GM18520 (cell line): ENCODE measurements around the gene MYH10.

Experiments
- ATAC-seq: cut with Tn5 transposase; IDR thresholded peaks from one replicate; pipeline ENCODE4 v1.9.1; 2021; ENCODE audit not compliant: unreplicated experiment

The MYH10 gene

GRCh38 chr17:8610558-8610957, 20.0 kb downstream of the MYH10 start:
- ATAC-seq = no peak

GRCh38 chr17:8609910-8610309, 20.6 kb downstream of the MYH10 start:
- ATAC-seq = no peak

GRCh38 chr17:8608001-8608400, 22.5 kb downstream of the MYH10 start:
- no peak for ATAC-seq

DNA sequence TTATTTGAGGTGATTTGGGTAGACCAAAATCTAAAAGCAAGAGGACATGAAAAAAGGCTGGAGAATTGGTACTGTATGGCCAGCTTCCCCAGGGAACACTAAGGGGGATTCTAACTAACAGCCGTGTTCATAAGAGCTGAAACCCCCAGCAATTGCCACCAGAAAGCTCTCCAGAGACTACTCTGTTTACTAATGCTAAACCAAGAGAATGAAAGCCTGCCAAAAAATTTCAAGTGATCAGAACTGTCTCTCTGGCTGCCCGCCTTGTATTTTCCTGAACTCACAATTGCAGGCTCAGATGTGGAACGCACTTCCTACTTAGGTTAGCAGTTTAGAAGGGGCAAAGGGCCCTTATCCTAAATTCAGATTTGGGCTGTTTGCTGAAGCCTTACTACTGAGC, 24.1 kb downstream of the MYH10 start:
- no peak for ATAC-seq

DNA sequence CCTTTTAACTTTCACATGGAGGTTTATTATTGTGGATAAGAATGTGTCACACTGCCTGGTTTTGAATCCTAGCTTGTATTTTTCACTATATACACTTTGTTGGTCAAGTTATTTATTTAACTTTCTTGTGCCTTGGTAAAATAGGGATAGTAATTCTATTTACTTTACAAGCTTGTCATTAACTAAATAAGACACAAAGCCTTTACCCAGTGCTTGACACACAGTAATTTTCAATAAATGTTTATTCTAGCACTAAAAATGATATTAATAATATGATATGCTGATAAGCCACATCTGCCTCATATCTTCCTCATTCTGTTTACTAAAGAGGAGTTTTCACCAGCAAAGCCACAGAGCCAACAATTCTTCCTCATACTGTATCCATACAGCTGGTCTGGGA, 27.8 kb downstream of the MYH10 start:
- no peak for ATAC-seq

- ATAC-seq = no peak
These were observed 31.0 kb downstream of the MYH10 start for GRCh38 chr17:8599351-8600011.

- no peak for ATAC-seq
These were observed 31.6 kb downstream of the MYH10 start for GRCh38 chr17:8598913-8599312.

GRCh38 chr17:8593830-8594229, 36.7 kb downstream of the MYH10 start:
- ATAC-seq = no peak

- no peak for ATAC-seq
These were observed 37.2 kb downstream of the MYH10 start for GRCh38 chr17:8593276-8593675.

GRCh38 chr17:8588877-8589554, 41.5 kb downstream of the MYH10 start:
- no peak for ATAC-seq

- ATAC-seq = no peak
These were observed 43.8 kb downstream of the MYH10 start for GRCh38 chr17:8586766-8587165.

GRCh38 chr17:8585911-8586310, 44.6 kb downstream of the MYH10 start:
- no peak for ATAC-seq

- ATAC-seq = no peak
These were observed 46.6 kb downstream of the MYH10 start for GRCh38 chr17:8583954-8584353.

DNA sequence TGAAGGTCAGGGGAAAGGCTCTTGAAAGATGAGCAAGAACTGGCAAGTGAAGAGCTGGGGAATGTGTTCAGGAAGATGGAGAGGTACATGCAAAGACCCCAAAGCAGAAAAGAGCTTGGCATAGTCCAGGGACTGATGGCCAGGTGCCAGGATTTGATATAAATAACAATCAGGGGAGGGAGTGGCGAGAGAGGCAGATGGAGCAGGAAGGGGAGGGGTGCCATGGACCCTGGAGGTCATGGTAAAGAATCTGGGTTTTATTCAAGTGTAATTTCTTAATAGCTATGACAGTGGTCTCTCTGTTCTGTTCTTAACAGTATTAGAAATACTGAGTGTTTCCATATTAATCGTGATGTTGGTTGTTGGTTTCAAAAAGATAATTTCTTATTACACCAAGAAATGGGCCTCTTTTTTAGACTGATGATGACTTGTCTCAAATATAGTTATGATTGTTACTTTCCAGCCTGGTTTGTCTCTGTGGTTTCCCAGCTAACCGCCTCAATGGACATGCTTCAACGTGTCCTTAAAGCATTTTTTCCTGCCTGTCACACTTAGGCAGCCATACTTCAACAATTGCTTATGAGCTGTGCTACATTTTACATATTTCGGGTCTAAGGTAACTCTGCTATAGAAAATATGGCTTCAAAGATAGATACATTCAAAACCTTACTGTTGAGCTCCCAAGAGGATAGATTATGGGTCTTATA, 49.4 kb downstream of the MYH10 start:
- no peak for ATAC-seq

- no peak for ATAC-seq
These were observed 52.7 kb downstream of the MYH10 start for GRCh38 chr17:8577868-8578267.

DNA sequence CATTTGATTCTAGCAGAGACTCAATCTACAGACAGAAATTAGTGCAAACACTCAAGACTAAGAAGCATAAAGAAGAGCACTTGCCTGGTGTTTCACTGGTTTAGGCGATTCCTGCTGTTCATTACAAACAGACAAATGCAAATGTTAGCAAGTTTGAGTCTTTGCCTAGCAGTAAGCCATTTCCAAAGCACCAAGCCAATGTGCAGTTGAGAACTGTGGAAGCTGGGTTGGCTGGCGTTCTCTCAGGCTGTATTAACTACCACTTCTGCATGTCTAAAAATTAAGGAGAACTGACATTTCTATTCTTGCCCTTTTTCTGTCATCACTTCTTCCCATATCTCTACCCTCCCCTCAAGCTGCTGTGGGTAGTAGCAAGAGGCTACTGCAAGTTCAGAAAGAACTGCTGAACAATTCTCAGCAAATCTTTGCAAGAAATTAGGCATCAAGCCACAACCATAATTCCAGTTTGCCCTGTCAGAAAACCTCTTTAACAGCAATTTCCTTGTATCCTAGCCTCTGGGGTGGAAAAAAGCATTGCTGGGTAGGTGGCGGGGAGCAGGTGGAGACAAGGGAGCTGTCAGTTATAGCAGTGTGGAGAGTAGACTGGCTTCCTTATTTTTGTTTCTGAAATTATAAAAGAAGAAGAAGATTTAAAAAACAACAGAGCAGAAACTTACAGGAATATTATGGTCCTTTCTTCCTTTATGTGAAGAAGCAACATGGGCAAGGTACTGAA, 53.8 kb downstream of the MYH10 start:
- ATAC-seq = no peak

GRCh38 chr17:8574687-8575086, 55.8 kb downstream of the MYH10 start:
- no peak for ATAC-seq

- no peak for ATAC-seq
These were observed 57.8 kb downstream of the MYH10 start for GRCh38 chr17:8572764-8573163.

- no peak for ATAC-seq
These were observed 66.4 kb downstream of the MYH10 start for GRCh38 chr17:8563981-8564602.

DNA sequence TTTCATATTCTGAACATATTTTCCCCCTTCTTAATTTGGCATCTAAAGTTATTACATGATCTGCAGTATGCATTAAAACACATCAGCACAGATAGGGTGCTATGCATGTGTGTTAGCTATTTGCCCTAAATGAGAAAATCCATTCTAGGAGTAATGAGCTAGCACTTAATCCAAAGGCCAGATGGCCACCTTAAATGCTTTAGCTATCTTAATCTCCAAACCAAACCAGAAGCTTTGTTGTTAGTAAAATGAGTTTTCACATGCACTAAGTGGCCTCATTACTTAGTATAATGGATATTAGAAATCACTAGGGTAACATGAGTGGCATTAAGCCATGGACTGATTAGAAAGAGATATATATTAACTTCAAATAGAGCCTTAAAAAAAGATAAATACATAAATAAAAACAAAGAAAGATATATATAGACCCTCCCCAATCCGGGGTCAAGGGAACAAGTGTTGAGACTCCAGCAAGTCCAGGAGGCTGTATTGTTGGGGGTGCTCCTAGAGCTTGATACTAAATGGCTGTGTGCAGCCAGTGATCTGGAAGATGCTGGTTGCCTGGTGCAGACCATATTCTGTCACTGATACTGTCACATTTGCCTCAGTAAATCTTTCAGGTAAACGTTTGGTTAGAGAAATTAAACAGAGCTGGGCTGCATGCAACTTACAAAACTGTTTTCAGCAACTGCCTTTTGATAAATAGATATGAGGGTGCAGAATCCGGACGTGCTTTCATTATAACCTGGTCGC, 67.3 kb downstream of the MYH10 start:
- ATAC-seq = no peak
